SK-N-SH treated with all-trans-retinoic acid at 6 μM for 48 hours (cell line): ENCODE measurements around the gene GCNT4.

ENCODE experiments used
- BACH2 ChIP-seq: fragments of 250-450 bp; sonication (Bioruptor Pico); IDR thresholded peaks from 2 replicates; pipeline ENCODE4 v1.9.0; 2021; ENCODE audit warnings: mild to moderate bottlenecking, borderline replicate concordance
- ESRRG ChIP-seq: fragments of 250-450 bp; sonication (Bioruptor Pico); IDR thresholded peaks from 2 replicates; pipeline ENCODE4 v1.6.1; 2021; ENCODE audit warnings: mild to moderate bottlenecking
- POU6F1 ChIP-seq: fragments of 250-450 bp; sonication (Bioruptor Pico); IDR thresholded peaks from 2 replicates; pipeline ENCODE4 v1.8.0; 2021; ENCODE audit warnings: low read depth, mild to moderate bottlenecking, moderate library complexity, borderline replicate concordance
- RARB ChIP-seq: fragments of 250-450 bp; sonication (Bioruptor Pico); IDR thresholded peaks from 2 replicates; pipeline ENCODE4 v1.8.0; 2021; ENCODE audit warnings: mild to moderate bottlenecking, moderate library complexity
- SNAI2 ChIP-seq: fragments of 250-450 bp; sonication (Bioruptor Pico); IDR thresholded peaks from 2 replicates; pipeline ENCODE4 v1.5.0; 2020; ENCODE audit warnings: mild to moderate bottlenecking, moderate library complexity
- TCF4 ChIP-seq: fragments of 250-450 bp; sonication (Bioruptor Pico); IDR thresholded peaks from 2 replicates; pipeline ENCODE4 v1.8.0; 2021; ENCODE audit warnings: mild to moderate bottlenecking, moderate library complexity, borderline replicate concordance
- TSHZ2 ChIP-seq: fragments of 250-450 bp; sonication (Bioruptor Pico); IDR thresholded peaks from 2 replicates; pipeline ENCODE4 v1.5.0; 2020; ENCODE audit warnings: mild to moderate bottlenecking, moderate library complexity

GRCh38 chr5:75071100-75071499 is 18.7 kb upstream of the GCNT4 start:
- no peak for TF ChIP-seq BACH2 (CRISPR knock-in tag)
- no peak for TF ChIP-seq SNAI2 (CRISPR knock-in tag)
- TF ChIP-seq TSHZ2 (CRISPR knock-in tag): no peak
- no peak for TF ChIP-seq RARB (CRISPR knock-in tag)
- TF ChIP-seq POU6F1 (CRISPR knock-in tag): no peak
- TF ChIP-seq TCF4: no peak
- TF ChIP-seq ESRRG (CRISPR knock-in tag): no peak
